ENCODE data around the gene SEC16B.
A peak's percentile ranks its signal among the peaks of the same experiment; 100 is the strongest.

The SEC16B gene

DNA sequence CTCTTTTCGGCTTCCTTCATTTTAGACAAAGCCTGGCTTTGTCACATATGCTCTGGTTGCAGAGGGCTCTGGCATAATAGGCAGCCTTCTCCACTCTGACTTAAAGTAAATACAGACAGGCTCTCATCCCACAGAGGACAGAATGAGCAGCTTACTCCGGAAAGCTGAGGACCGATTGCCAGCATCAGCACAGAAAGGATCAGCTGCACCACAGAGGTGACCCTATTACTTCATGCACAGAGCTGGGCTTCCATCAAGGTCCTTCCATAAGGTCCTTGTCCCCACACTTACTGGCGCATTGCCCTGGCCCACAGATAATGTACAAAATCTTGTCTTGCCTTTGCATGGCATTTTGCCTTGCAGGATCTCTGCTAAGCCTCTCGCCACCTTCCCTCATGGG lies 67.6 kb downstream of the SEC16B start:
- DNase-seq, result peak; percentile 68

- no peak for DNase-seq
Observed at GRCh38 chr1:177897998-177898654, 71.7 kb downstream of the SEC16B start.

- DNase-seq, result no peak
Observed at GRCh38 chr1:177897281-177897997, 72.4 kb downstream of the SEC16B start.
